Mesodermal cell (in vitro differentiated cells): ENCODE results near the gene NCAPG2.

ENCODE experiments used
- H3K27ac ChIP-seq: 2 replicates; pipeline ENCODE4 v1.7.0; 2013; ENCODE audit warnings: mild to moderate bottlenecking, low read depth, low read length, moderate library complexity; ENCODE audit not compliant: severe bottlenecking
- H3K36me3 ChIP-seq: 2 replicates; pipeline ENCODE4 v1.7.1; 2013; ENCODE audit warnings: mild to moderate bottlenecking, low read length, moderate library complexity; ENCODE audit not compliant: control insufficient read depth, insufficient read depth
- H3K4me1 ChIP-seq: one replicate; pipeline ENCODE4 v1.7.1; 2013; ENCODE audit warnings: mild to moderate bottlenecking, low read length; ENCODE audit not compliant: insufficient read depth, control insufficient read depth, poor library complexity, severe bottlenecking
- H3K4me3 ChIP-seq: 2 replicates; pipeline ENCODE4 v1.7.0; 2013; ENCODE audit warnings: low read length, control low read depth, mild to moderate bottlenecking; ENCODE audit not compliant: insufficient read depth, poor library complexity, severe bottlenecking; ENCODE audit errors: extremely low read depth
- H3K9me3 ChIP-seq: 2 replicates; pipeline ENCODE4 v1.7.1; 2013; ENCODE audit warnings: mild to moderate bottlenecking, low read length, moderate library complexity; ENCODE audit not compliant: control insufficient read depth
- WGBS, 2 experiments: methylation state at CpG; one replicate each; pipeline ENCODE4 v1.1.5; 2013; ENCODE audit warnings: missing lambda C conversion rate in 2 of 2; ENCODE audit not compliant: insufficient coverage in 2 of 2; 5-methylcytosine and 5-hydroxymethylcytosine counted together

NCAPG2 gene

GRCh38 chr7:158694650-158695049, 10.0 kb downstream of the NCAPG2 start:
- Histone ChIP-seq H3K27ac (no peak overlapping the region), H3K4me3 (no peak overlapping the region), H3K4me1 (no peaks in the 10 kb centered on the region), H3K36me3 (peaks cover 67% of the 10 kb centered on the region), H3K9me3 (no peaks in the 10 kb centered on the region)
- 94 to 96% methylated on average over 4 to 6 of the region's 6 CpGs for WGBS, 2 experiments

- Histone ChIP-seq H3K9me3 (no peaks in the 10 kb centered on the region), H3K27ac (no peak overlapping the region), H3K4me1 (no peaks in the 10 kb centered on the region), H3K4me3 (no peak overlapping the region), H3K36me3 (peaks cover 63% of the 10 kb centered on the region)
- WGBS, 2 experiments = no CpG with 5 or more reads among the region's 2 CpGs
Observed at GRCh38 chr7:158689488-158689887, 15.1 kb downstream of the NCAPG2 start.

GRCh38 chr7:158687406-158687805, 17.2 kb downstream of the NCAPG2 start:
- H3K36me3 ChIP-seq = peaks cover 77% of the 10 kb centered on the region
- no peak overlapping the region for H3K27ac ChIP-seq

GRCh38 chr7:158685693-158686092, 18.9 kb downstream of the NCAPG2 start:
- WGBS, 2 experiments = 100% methylated on average over 1 of the region's 4 CpGs
- H3K36me3 ChIP-seq = peaks cover 74% of the 10 kb centered on the region
- H3K27ac ChIP-seq = no peak overlapping the region
- no peaks in the 10 kb centered on the region for H3K9me3 ChIP-seq
- H3K4me1 ChIP-seq = no peaks in the 10 kb centered on the region
- H3K4me3 ChIP-seq = no peak overlapping the region

More at GRCh38 chr7:158687406-158687805, 17.2 kb downstream of the NCAPG2 start:
- no peak overlapping the region for H3K4me3 ChIP-seq
- WGBS, 2 experiments = 94% methylated on average over 7 of the region's 7 CpGs
- no peaks in the 10 kb centered on the region for H3K4me1 ChIP-seq
- H3K9me3 ChIP-seq = no peaks in the 10 kb centered on the region

GRCh38 chr7:158684329-158684728, 20.3 kb downstream of the NCAPG2 start:
- Histone ChIP-seq H3K27ac (no peak overlapping the region), H3K4me1 (no peaks in the 10 kb centered on the region), H3K4me3 (no peak overlapping the region), H3K9me3 (no peaks in the 10 kb centered on the region), H3K36me3 (peaks cover 76% of the 10 kb centered on the region)
- WGBS, 2 experiments = 88 to 100% methylated on average over 1 of the region's 1 CpG

GRCh38 chr7:158683541-158683940, 21.1 kb downstream of the NCAPG2 start:
- WGBS, 2 experiments = 100% methylated on average over 1 of the region's 2 CpGs; no CpG with 5 or more reads in 1 of the 2 experiments
- Histone ChIP-seq H3K9me3 (no peaks in the 10 kb centered on the region), H3K27ac (no peak overlapping the region), H3K4me3 (no peak overlapping the region), H3K36me3 (peaks cover 78% of the 10 kb centered on the region), H3K4me1 (no peaks in the 10 kb centered on the region)

GRCh38 chr7:158682456-158682855, 22.1 kb downstream of the NCAPG2 start:
- Histone ChIP-seq H3K9me3 (no peaks in the 10 kb centered on the region), H3K4me1 (no peaks in the 10 kb centered on the region), H3K27ac (no peak overlapping the region), H3K4me3 (no peak overlapping the region), H3K36me3 (peaks cover 78% of the 10 kb centered on the region)

GRCh38 chr7:158680754-158681153, 23.9 kb downstream of the NCAPG2 start:
- Histone ChIP-seq H3K27ac (no peak overlapping the region), H3K4me3 (no peak overlapping the region), H3K4me1 (no peaks in the 10 kb centered on the region), H3K9me3 (no peaks in the 10 kb centered on the region), H3K36me3 (peaks cover 83% of the 10 kb centered on the region)
- WGBS, 2 experiments = 100% methylated on average over 1 of the region's 3 CpGs; no CpG with 5 or more reads in 1 of the 2 experiments

- Histone ChIP-seq H3K36me3 (peaks cover 83% of the 10 kb centered on the region), H3K4me1 (no peaks in the 10 kb centered on the region), H3K27ac (no peak overlapping the region), H3K9me3 (no peaks in the 10 kb centered on the region), H3K4me3 (no peak overlapping the region)
- 93 to 100% methylated on average over 1 to 2 of the region's 3 CpGs for WGBS, 2 experiments
Observed at GRCh38 chr7:158676906-158677305, 27.7 kb downstream of the NCAPG2 start.

- Histone ChIP-seq H3K4me1 (no peaks in the 10 kb centered on the region), H3K36me3 (peaks cover 85% of the 10 kb centered on the region), H3K9me3 (no peaks in the 10 kb centered on the region), H3K4me3 (no peak overlapping the region), H3K27ac (no peak overlapping the region)
- WGBS, 2 experiments = 88 to 96% methylated on average over 2 to 3 of the region's 7 CpGs
Observed at GRCh38 chr7:158676171-158676840, 28.3 kb downstream of the NCAPG2 start.

GRCh38 chr7:158672975-158673374, 31.6 kb downstream of the NCAPG2 start:
- H3K4me1 ChIP-seq = no peaks in the 10 kb centered on the region
- WGBS, 2 experiments = 68 to 69% methylated on average over 4 of the region's 4 CpGs
- H3K9me3 ChIP-seq = no peaks in the 10 kb centered on the region
- no peak overlapping the region for H3K27ac ChIP-seq
- peaks cover 78% of the 10 kb centered on the region for H3K36me3 ChIP-seq
- no peak overlapping the region for H3K4me3 ChIP-seq
